PC-3 (cell line): Measurements from ENCODE around the gene LYZ.

Experiments
- EZH2 ChIP-seq: fragments of 300-600 bp; sonication (generic); IDR thresholded peaks from one replicate; pipeline ENCODE4 v1.6.1; 2017; ENCODE audit warnings: antibody characterized with exemption, mild to moderate bottlenecking, low read length; ENCODE audit not compliant: unreplicated experiment
- EZH2phosphoT487 ChIP-seq: fragments of 300-600 bp; sonication (generic); IDR thresholded peaks from 2 replicates; pipeline ENCODE4 v1.6.1; 2018; ENCODE audit warnings: mild to moderate bottlenecking, antibody characterized with exemption, low read length, borderline replicate concordance
- TF ChIP-seq, protein P1 (sequence below): fragments of 300-600 bp; sonication (generic); conservative IDR thresholded peaks from 2 replicates; pipeline ENCODE4 v1.5.1; 2017; ENCODE audit warnings: antibody characterized with exemption, low read depth, mild to moderate bottlenecking, low read length

- TF ChIP-seq, protein P1, sequence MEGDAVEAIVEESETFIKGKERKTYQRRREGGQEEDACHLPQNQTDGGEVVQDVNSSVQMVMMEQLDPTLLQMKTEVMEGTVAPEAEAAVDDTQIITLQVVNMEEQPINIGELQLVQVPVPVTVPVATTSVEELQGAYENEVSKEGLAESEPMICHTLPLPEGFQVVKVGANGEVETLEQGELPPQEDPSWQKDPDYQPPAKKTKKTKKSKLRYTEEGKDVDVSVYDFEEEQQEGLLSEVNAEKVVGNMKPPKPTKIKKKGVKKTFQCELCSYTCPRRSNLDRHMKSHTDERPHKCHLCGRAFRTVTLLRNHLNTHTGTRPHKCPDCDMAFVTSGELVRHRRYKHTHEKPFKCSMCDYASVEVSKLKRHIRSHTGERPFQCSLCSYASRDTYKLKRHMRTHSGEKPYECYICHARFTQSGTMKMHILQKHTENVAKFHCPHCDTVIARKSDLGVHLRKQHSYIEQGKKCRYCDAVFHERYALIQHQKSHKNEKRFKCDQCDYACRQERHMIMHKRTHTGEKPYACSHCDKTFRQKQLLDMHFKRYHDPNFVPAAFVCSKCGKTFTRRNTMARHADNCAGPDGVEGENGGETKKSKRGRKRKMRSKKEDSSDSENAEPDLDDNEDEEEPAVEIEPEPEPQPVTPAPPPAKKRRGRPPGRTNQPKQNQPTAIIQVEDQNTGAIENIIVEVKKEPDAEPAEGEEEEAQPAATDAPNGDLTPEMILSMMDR, result no peak
- TF ChIP-seq EZH2, result no peak
- TF ChIP-seq EZH2phosphoT487, result no peak
Observed at GRCh38 chr12:69309461-69309860, 38.7 kb upstream of the LYZ start.
